Hypothalamus (tissue), 51 donors: ENCODE measurements around the gene PPM1K.
A peak's percentile ranks its signal among the peaks of the same experiment; 100 is the strongest.

Source experiments
- DNase-seq, 51 donors: peaks; one replicate each; lab custom pipeline; 2025; lab: John Stamatoyannopoulos, UW

The PPM1K gene

DNA sequence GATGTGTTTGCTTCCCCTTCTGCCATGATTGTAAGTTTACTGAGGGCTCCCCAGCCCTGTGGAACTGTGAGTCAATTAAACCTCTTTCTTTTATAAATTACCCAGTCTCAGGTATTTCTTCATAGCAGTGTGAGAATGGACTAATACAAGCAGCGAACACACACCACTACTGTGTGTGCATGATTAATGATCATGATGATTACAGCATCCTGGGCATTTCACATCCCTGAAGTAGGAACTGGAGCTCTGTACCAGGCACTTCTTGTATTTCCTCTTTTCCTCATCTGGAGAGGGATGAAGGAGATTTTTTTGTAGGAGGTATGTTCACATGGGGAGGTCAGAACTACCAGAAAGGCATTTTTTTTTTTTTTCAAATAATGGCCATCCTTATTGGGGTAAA, 60.8 kb downstream of the PPM1K start:
- DNase-seq: no peak

DNA sequence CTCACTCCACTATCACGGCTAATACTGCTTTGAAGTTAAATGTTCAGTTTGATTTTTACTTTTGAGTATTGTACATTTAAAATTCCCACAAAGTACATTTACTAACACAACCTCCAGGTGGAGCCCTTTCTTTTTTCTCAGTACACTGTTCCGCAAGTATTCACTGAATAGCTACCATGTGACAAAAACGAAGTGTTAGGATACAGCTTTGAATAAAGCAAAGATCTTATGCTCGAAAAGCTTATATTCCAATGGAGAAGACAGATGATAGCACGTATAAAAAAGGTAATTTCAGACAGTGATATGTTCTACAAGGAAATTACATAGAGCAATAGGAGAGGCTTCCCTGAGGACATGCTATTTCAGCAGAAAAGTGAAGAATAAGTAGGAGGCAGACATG, 65.3 kb downstream of the PPM1K start:
- peak in 4 of 51 donors; percentile 2 to 73 (median 8) for DNase-seq

DNA sequence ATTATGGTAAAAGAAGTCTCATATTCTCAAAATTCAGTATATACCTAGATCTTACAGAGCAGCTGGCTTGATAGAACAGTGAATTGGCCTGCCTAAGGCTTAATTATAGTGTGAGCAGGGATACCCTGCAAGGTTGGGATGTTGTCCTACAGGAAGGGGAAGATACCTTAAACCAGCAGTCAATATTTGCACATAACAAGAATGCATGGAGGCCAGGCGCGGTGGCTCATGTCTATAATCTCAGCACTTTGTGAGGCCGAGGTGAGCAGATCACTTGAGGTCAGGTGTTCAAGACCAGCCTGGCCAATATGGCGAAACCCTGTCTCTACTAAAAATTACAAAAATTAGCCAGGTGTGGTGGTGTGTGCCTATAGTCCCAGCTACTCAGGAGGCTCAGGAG, 67.2 kb downstream of the PPM1K start:
- no peak for DNase-seq

DNA sequence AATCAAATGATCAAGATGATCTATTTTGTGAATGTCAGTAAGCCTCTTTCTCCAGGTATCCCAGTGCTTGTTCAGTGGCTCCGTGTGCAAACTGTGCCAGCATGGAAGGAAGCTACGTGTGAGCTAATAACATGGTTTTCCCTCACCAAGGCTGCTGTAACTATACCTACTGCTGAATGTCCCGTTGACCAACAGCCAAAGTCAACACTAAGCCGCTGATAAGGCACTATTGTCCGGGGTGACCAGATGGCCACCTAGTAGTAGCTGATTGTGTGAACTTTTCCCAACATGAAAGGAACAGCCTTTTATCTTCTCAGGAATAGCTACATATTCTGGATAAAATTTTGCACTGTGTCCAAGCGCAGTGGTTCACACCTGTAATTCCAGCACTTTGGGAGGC, 68.0 kb downstream of the PPM1K start:
- DNase-seq: no peak

DNA sequence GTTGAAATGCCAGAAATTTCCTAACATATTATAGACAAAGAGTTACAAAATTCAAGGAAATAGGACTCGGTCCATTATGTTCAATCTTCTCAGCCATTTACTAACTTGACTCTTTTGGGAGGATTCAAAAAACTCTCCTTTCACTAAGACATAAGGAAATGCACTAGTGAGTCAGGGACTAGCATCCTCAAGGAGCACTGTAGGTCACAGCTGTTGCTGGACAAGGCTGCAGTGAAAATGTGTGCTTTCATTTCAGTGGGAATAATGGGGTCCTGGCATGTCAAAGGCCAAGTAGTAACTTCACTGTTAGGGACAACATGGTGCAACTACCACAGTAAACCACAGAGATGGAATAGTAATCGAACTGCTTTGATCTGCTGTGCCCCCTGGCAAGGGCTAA, 69.0 kb downstream of the PPM1K start:
- DNase-seq: no peak

DNA sequence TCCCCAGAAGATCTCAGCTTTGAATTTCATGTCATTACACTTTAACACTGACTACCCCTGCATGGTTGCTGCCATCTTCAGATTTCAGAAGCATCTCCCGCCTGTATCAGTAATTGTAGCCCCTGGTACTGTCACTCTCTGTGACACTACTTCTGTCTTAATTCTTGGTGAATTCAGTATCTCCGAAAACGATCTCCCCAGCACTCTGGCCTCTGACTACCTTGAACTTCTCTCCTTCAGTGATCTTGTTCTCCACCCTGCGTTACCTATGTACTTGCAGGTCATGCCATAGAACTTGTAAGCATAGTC, 72.2 kb downstream of the PPM1K start:
- no peak for DNase-seq

DNA sequence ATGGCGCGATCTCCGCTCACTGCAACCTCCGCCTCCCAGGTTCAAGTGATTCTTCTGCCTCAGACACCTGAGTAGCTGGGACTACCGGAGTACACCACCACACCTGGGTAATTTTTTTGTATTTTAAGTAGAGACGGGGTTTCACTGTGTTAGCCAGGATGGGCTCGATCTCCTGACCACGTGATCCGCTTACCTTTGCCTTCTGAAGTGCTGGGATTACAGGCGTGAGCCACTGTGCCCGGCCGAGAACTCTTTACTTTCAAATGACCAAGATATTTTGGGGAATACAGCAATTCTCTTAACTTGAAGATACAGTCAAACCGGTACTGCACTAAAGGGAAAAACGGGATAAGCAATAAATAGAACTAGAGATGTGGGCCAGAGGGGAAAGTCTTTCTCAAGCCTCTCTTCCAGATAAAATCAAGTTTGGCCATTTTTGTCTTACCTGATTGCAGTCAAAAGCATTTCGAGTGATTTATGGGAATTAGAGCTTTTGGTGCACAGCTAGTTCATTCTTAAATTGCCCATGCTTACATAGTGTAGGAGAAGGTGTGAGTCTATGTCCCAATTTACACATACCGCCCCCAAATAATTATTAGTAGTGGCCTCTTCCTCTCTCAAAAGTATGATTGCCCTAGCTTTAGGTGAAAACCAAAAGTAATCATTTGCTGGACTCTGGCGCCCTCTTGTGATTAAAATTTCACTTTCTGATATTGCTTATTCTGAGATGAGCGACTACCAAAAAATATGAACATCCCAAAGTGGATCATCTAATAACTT, 72.7 kb downstream of the PPM1K start:
- peak in 20 of 51 donors; percentile 1 to 70 (median 14) for DNase-seq

DNA sequence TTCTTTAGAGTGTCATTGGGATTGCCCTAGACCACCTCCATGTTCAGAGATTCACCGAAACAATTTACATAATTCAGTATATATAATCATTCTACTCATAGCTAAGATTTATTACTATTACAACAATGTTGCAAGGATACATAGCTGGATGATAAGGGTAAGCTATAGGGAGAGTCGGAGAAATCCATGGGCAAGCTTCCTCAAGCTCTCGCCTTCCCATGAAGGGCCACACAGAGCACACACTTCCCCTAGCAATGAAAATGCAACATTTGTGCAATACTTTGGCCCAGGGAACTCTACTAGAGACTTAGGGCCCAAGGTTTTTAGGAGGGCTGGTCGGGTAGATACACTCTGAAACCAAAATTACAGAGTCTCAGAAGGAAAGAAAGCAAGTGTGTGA, 76.2 kb downstream of the PPM1K start:
- no peak for DNase-seq
